ENCODE measurements around the gene HECTD1.

DNA sequence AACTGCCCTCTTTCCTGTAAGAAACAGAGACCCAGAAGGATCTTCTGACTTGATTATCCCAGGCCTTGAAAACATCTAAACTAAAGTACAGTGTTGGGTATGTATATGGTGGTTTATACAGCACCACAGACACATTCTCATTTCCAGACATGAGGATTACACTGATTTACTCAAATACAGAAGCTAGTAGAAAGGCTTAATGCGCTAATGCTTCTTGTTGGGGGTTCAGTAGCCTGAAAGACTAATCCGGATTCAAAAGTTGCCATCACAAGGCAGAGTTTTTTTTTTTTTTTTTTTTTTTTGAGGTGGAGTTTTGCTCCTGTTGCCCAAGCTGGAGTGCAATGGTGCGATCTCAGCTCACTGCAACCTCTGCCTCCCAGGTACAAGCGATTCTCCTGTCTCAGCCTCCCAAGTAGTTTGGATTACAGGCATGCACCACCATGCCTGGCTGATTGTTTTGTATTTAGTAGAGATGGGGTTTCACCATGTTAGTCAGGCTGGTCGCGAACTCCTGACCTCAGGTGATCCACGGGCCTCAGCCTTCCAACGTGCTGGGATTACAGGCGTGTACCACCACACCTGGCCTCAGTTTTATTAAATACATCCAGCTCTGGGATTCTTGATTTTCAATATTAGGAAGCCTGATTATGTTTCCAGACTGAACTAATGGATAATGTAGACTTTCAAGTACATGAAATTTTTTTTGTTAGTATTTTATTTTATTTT is 46.3 kb upstream of the HECTD1 start:
- TF ChIP-seq TRIM24 (IDR thresholded peaks at IDR 0.05): no peak
- TF ChIP-seq HDAC2 (IDR thresholded peaks at IDR 0.05): no peak
- TF ChIP-seq, protein P1, sequence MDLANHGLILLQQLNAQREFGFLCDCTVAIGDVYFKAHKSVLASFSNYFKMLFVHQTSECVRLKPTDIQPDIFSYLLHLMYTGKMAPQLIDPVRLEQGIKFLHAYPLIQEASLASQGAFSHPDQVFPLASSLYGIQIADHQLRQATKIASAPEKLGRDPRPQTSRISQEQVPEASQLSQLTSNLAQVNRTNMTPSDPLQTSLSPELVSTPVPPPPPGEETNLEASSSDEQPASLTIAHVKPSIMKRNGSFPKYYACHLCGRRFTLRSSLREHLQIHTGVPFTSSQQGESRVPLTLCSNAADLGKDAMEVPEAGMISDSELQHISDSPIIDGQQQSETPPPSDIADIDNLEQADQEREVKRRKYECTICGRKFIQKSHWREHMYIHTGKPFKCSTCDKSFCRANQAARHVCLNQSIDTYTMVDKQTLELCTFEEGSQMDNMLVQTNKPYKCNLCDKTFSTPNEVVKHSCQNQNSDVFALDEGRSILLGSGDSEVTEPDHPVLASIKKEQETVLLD (IDR thresholded peaks at IDR 0.05): no peak
- TF ChIP-seq FOXM1 (IDR thresholded peaks at IDR 0.05; ENCODE audit: low read depth): no peak
- no peak for TF ChIP-seq FOXM1 (CRISPR knock-in tag; IDR thresholded peaks at IDR 0.05; ENCODE audit: low read depth)
- no peak for TF ChIP-seq POU5F1 (IDR thresholded peaks at IDR 0.05; ENCODE audit: borderline replicate concordance, low read depth, low read length, partially characterized antibody)
- TF ChIP-seq, protein P2, sequence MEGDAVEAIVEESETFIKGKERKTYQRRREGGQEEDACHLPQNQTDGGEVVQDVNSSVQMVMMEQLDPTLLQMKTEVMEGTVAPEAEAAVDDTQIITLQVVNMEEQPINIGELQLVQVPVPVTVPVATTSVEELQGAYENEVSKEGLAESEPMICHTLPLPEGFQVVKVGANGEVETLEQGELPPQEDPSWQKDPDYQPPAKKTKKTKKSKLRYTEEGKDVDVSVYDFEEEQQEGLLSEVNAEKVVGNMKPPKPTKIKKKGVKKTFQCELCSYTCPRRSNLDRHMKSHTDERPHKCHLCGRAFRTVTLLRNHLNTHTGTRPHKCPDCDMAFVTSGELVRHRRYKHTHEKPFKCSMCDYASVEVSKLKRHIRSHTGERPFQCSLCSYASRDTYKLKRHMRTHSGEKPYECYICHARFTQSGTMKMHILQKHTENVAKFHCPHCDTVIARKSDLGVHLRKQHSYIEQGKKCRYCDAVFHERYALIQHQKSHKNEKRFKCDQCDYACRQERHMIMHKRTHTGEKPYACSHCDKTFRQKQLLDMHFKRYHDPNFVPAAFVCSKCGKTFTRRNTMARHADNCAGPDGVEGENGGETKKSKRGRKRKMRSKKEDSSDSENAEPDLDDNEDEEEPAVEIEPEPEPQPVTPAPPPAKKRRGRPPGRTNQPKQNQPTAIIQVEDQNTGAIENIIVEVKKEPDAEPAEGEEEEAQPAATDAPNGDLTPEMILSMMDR (IDR thresholded peaks at IDR 0.05 in 2 of 3, conservative IDR thresholded peaks at IDR 0.05 in 1 of 3; ENCODE audit: insufficient read depth in 2 of 3, low read depth in 1 of 3, low read length in 3 of 3): no peak
- no peak for TF ChIP-seq RB1 (IDR thresholded peaks at IDR 0.05; ENCODE audit: low read depth)
- no peak for TF ChIP-seq SMARCE1 (IDR thresholded peaks at IDR 0.05)
- TF ChIP-seq ZBTB8A (IDR thresholded peaks at IDR 0.05; ENCODE audit: partially characterized antibody): no peak

All from K562 (cell line).